ENCODE data around the gene YAF2.
"Not testable (repeated sequence)": the region's sequence is repeated elsewhere in the genome, so short reads cannot be mapped to it uniquely, and the experiment has no call there.

The YAF2 gene

DNA sequence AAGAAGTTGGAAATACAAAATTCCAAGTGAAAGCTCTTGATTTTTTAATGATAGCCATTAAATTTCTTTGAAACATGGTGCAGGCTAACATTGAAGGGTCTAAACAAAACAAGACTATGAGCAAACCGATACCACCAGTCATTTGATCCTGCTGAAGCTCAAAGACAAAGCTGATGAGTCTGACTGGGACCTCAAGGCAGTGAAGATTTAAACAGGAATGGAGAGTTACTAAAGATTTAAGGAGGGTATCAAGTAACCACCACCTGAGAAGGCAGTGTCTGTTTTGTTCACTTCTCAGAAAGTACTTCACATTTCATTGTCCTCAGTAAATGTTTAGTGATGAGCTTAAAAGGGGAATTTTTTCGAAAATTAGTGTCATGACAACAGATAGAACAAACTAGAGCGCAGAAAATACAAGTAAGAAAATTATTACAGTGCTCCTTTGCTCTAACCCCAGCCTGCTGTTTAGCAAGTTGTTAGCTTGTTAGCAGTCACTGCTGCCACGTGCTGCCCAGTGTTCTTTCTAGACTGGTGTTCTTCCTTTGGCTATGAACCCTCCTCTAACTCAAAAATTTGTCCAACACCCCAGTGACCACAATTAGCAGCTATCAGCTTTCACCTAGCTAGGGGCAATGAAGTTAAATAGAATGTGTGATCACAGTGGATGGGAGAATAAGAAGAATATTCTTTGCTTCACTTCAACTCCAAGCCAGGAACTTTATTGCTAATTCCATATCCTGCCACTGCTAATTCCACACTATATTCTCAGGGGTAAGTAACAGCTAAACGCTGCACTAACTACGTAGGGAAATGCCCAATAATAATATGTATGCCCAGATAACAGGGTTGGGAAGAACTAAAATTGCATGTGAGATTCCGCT is 41.1 kb downstream of the YAF2 start:
- DNase-seq (ENCODE audit: low read depth), result no peak

DNA sequence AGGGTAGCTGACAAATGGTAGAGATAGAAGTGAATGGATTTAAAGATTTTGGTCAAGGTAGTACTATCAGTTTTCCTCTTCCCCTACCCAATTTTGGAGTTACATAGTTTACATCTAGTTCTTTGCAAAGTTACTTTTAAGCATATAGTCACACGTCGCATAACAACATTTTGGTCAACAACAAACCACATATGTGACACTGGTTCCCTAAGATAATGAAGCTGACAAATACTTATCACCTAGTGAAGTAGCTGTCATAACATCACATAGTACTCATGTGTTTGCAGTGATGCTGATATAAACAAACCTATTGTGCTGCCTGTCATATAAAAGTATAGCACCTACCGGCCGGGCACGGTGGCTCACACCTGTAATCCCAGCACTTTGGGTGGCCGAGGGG is 45.4 kb downstream of the YAF2 start:
- DNase-seq (ENCODE audit: low read depth), result no peak

DNA sequence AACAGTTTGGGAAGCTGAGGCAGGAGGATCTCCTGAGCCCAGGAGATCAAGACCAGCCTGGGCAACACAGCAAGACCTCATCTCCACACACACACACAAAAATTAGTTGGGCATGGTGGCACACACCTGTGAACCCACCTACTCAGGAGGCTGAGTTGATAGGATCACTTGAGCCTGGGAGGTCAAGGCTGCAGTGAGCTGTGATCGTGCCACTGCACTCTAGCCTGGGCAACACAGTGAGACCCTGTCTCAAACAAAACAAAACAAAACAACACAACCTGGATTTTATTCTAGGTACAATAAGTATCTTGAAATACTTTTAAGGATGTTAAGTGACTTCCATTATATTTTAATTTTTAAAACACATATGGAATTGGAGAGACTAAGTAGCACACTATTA is 45.8 kb downstream of the YAF2 start:
- DNase-seq (ENCODE audit: low read depth), result no peak

DNA sequence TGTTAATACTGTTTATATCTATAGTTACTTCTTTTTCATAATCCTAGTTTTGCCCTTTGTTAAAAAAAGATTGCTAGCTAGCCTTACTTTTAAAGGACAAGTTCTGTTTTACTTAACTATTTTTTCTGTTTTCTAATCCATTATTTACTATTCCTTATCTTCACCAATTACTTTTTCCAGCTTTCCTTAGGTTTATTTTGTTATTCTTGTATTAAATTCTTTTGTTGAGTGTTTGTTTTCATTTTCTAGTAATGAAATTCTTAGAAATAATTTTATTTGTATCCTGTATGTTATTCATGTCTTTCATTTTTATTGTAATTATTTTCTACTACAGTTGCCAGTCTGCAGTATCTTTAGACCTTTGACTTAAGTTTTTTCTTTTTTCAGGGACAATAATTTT is 47.7 kb downstream of the YAF2 start:
- no peak for DNase-seq (ENCODE audit: low read depth)

DNA sequence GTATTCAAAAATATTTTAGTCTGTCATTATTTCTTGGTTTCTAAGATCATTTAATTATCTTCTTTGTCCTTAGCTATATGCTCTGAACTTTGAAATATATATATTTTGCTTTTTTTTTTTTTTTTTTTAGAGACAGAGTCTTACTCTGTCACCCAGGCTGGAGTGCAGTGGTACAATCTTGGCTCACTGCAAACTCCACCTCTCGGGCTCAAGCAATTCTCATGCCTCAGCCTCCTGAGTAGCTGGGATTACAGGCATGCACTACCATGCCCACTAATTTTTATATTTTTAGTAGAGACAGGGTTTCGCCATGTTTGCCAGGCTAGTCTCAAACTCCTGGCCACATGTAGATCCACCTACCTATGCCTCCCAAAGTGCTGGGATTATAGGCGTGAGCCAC is 49.8 kb downstream of the YAF2 start:
- not testable (repeated sequence) for DNase-seq (ENCODE audit: low read depth)

DNA sequence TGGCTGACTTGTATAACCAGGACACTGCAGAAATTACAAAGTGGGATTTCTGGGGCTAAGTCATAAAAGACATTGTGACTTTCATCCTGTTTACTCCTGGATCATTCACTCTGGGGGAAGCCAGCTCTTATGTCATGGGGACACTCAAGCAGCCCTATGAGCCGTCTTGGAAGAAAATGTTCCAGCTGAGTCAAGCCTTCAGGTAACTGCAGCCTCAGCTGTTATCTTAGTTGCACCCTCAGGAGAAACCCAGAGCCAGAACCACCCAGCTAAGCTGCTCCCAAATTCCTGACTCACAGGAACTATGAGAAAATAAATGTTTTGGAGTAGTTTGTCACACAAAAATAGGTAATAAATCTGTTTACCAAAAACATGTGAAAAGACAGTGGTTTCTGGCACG is 50.2 kb downstream of the YAF2 start:
- DNase-seq (ENCODE audit: low read depth), result no peak

DNA sequence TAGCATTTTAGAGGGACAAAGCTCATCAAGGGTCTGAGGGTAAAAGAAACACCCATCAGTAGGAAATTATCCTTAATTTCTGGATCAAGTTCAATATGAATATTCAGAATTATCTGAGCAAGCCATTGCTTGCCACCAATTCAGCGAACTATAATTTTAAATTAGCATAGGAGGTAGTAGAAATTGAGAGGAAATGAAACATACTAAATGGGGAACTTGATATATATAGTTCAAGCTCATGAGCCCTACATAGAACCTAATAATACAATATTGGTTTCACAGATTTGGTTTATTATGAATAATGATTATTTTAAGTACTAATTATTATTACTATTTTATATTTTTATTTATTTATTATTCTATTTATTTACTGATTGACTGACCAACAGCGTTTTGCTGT is 51.3 kb downstream of the YAF2 start:
- no peak for DNase-seq (ENCODE audit: low read depth)

DNA sequence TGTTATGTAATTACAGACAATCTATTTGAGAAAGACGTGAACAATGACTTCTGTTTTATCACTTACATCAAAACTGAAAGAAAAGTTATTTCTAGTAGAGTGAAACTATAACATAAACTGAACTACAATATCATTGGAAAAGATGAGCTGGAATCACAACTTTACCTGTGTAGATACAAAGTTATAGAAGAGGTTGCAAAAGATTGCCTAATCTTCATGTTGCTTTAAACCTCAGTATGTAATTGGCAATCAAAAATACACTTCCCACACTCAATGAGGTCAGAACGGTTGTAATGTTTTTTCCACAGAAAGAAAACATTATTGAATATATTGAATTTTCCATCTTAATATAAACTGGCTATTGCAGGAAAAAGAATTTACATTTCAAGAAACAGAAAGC is 55.7 kb downstream of the YAF2 start:
- DNase-seq (ENCODE audit: low read depth), result no peak

DNA sequence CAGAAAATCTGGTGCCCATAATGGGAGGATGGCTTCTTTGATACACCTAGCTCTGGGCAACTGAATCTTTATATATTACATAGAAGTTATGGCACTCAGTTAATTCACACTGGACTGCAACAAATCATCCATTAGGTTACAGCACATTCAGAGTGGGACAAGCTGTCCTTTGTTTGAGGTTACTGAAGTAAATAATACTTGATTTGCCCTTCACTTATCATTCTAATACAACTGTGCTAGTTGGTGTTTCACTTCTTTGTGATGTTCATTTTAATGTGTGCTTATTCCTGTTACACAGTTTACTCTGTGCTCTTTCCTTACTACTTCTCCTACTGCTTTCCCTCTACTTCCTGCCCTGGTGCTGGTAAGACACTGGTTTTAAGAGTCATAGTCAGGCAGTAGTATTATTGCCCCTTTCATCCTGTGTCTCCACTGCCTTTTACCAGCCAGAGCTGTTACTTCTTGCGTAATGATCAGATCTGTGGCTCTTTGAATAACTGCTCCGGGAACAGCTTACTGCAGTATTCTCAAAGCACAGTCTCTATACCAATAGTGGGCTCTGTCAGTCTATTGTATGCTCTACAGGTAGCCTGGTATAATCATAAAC is 57.0 kb downstream of the YAF2 start:
- peak; percentile 63 for DNase-seq (ENCODE audit: low read depth)

DNA sequence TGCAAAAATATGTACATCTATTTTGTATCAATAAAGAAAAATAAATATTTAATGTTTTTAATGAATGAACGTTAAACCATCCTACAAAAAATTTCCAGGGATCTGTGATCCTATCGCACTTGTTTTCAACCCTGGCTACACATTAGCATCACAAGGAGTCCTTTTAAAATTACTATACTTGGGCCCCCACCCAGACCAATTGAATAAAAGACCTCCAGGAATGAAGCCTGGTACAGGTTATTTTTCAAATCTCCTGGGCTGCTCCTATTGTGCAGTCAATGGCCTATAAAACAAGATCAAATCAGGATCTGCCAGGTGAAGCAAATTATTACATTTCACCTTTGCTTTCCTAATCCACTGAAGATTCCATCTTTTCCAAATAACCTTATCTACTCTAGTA is 59.9 kb downstream of the YAF2 start:
- no peak for DNase-seq (ENCODE audit: low read depth)

DNA sequence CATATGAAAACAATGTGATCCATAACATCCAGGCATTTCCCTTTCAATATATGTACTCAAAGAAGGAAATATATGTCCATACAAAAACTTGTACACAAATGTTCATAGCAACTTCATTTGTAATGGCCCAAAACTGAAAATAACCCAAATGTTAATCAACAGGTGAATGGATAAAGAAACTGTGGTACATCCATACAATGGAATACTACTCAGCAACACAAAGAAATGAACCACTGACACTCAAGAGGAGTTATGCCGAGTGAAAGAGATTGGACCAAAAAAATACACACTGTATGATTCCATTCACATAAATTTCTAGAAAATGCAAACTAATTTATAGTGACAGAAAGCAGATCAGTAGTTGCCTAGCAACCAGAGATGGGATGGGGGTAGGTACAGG is 63.1 kb downstream of the YAF2 start:
- DNase-seq (ENCODE audit: low read depth), result no peak

DNA sequence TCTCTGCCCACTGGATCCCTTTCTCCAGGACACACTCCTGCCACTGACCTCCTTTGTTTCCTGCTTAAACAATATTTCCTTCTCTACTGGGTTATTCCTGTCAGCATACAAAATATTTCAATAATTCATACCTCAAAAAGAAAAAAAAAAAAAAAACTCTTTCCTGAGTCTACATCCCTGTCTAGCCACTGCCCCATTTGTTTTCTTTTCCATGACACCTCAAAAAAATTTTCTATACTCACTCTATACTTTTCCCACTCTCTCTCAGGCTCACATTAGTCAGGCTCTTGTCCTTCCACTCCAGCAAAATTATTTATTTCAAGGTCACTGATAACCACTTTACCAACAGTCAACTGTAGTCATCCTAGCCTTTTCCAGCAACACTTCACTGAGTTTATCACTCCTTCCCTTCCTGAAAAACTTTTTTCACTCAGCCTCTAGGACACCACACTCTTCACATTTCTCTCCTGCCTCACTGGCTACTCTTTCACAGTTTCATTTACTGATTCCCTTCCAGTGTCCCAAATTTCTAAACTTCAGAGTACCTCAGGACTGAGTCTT is 64.0 kb downstream of the YAF2 start:
- DNase-seq (ENCODE audit: low read depth), result no peak

DNA sequence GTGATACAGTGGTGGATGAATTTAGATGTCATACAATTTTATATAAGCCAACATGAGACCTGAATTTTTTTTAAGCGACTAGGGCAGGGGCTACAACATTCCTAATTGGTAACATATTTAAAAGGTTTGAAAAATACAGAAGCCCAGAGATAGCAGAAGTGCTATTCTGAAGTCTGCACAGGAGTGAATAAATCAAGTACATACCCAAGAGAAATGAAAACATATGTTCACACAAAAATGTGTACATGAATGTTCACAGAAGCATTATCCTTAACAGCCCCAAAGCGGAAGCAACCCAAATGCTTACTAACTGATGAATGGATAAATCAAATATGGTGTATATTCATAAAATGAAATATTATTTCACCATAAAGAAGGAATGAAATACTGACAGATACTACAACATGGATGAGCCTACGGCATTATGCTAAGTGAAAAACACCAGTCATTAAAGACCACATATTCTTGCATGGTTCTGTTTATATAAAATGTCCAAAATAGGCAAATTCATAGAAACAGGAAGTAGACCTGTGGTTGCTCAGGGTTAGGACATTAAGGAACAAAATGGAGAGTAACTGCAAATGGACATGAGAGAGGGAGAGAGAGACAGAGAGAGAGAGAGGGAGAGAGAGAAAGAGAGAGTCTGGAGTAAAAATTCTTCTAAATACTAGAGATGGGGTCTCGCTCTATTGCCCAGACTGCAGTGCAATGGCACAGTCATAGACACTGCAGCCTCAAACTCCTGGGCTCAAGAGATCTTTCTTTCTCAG is 65.4 kb downstream of the YAF2 start:
- no peak for DNase-seq (ENCODE audit: low read depth)

DNA sequence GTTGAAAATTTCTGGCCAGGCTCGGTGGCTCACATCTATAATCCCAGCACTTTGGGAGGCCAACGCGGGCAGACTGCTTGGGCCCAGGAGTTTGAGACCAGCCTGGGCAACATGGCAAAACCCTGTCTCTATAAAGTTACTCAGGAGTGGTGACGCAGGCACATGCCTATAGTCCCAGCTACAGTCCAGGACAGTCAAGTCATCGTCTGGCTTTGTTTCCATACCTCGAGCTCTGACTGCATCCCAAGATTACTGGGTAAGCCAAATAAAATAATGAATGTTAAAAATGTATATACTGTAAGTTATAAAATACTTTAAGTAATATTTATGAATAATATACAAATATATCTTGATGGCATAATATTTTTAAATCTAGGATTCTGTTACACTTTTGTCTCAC is 70.3 kb downstream of the YAF2 start:
- DNase-seq (ENCODE audit: low read depth), result no peak

DNA sequence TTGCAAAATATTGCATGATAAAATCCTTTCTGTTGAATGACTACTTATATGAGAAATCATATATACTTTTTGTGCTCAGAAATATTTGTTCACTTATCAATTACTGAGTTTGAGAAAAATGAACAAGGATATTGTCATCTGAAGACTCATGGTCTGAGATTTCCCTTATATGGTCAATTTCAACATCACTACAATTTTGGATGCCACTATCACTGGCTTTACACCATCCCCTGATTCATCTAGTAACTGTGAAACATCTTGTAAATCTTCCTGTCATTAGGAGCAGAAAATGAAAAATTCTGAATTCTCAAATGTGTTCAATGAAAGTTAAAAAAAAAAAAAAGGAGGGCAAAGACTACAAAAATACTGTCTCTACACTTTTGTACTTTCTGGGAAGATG is 71.5 kb downstream of the YAF2 start:
- DNase-seq (ENCODE audit: low read depth), result peak; percentile 27

DNA sequence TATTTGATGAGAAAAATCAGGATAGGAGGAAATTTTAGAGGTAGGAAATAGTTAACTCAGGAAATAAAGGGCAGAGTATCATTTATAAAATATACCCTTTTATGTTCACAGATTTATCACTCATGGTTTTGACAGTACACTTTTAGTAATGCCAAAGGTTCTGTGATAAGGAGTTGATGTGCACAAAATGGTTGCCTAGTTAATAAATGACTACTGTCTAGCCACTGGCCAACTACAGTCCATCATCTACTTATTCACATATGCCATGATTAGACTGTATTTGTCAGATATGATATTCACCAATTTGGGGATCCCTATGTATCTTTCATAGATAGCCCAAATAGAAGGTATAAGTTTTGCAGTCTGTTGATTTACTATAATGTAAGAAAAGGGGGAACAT is 74.1 kb downstream of the YAF2 start:
- no peak for DNase-seq (ENCODE audit: low read depth)

DNA sequence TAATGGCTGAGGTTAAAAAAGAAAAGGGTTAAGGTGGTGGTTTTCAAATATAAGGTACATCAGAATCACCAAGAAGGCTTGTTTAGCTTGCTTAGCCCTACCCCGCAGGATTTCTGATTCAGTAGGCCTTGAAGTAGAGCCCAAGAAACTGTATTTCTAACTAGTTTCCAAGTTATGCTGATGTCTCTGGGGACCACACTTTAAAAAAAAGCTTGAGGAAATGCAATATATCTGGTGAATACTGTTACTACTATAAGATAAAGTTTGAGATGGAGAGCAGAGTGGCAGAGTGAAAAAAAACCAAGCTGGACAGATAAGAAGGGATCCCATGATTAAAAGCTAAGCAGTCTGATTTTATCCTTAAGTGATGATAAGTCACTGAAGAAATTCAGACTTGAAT is 75.1 kb downstream of the YAF2 start:
- DNase-seq (ENCODE audit: low read depth), result no peak

DNA sequence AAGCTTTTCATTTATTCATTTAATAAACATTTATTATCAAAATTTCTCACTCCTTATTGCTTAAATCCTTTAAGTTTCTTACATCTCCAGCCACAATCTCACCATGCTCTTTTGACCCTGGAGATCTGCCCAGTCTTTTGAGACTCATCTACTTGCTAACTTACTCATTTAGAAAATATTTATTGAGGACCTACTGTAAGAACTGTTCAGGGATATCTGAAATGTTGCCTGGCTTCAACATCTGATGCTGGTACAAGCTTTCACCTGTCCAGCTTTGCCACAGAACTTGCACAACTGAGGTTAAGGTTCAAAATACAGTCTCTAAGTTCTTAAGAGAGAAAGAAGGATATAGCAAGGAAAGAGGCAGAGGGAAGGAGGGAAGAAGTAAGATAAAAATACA is 75.9 kb downstream of the YAF2 start:
- peak; percentile 67 for DNase-seq (ENCODE audit: low read depth)

DNA sequence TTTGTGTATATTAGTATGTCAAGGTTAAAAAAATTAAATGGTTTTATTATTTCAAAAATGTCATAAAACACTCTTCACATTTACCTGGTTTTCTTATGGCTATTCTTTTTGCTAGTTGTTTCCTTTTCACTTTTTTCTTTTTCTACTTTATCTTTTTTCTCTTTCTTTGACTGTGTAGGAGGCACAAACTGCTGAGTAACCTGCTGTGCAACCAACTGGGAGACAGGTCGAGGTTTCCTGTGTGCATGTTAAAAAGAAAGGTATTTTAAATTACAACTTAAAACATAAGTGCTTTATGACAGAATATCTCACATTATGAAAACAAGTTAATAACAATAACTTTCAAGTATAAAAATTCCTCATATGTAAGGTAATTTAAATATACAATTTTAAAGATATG is 76.5 kb downstream of the YAF2 start:
- DNase-seq (ENCODE audit: low read depth), result no peak

DNA sequence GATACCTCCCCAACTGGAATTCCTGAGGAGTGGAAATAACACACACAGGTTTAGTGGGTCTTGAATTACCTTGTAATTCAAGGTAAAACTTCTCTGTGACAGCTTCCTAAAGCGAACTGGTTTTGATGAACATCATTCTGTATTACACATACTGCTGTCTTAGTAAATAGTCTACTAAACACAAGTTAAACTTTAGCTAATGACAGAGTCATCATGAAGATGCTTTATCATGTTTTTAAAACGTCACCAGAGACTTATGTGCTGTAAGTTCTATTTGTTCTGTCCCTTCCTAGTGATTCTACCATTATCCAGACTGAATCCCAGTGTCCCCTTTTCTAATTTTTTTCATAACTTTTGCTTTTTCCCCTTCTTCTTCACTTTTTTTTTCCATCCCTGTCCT is 81.8 kb downstream of the YAF2 start:
- no peak for DNase-seq (ENCODE audit: low read depth)

DNA sequence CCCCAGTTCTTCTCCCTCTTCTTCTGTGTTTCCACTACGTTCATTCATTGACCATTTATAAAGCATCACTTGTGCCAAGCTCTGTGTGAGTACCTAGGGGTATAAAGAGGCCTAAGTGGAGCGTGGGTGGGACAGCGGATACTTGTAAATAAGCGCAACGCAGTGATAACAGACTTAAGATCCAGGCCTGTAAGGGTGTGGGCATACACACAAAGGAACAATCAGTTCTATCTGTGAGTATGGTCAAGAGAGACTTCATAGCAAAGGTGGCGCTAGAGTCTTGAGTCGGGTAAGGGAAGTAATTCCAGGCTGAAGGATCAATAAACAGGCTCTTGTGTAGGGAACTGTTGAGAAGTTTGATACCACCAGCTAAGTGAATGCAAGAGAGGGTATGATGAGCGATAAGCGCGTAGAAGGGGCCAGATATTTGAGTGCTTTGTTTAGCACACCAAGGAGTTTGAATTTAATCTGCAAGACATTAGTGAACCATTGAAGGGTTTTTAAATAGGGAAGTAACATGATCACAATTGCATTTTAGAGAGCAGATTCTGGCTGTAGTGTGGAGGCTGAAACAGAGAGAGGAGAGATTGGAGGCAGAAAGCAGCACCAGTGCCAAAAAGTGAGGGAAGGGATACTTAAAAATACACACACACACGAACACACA is 92.4 kb downstream of the YAF2 start:
- DNase-seq (ENCODE audit: low read depth), result no peak

DNA sequence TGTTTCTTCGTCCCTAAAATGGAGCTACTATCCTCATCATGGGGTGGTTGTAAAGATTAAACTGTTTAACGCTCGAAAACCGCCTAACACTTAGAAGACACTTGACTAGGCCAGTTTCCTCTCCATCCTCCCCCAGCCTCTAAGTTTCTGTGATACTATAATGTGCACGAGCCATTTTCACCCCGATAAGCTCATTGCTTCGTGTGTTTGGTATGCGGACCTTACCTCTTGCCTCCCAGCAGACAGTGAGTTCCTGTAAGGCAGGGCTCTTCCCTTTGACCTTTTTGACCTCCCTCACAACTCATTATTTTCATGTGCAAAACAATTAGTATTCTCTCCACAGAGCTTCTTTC is 92.9 kb downstream of the YAF2 start:
- peak; percentile 14 for DNase-seq (ENCODE audit: low read depth)
